ENCODE results near the gene XIST.
"Not testable (repeated sequence)": the region's sequence is repeated elsewhere in the genome, so short reads cannot be mapped to it uniquely, and the experiment has no call there.

The XIST gene

GRCh38 chrX:73839152-73839551, 13.4 kb downstream of the XIST start:
- no peak for DNase-seq (ENCODE audit: low read depth in 2 of 2)

GRCh38 chrX:73838123-73838522, 14.4 kb downstream of the XIST start:
- DNase-seq (ENCODE audit: low read depth in 2 of 2): no peak

- no peak for DNase-seq (ENCODE audit: low read depth in 2 of 2)
Observed at GRCh38 chrX:73836956-73837477, 15.5 kb downstream of the XIST start.

- no peak for DNase-seq (ENCODE audit: low read depth in 2 of 2)
Observed at GRCh38 chrX:73834219-73834618, 18.3 kb downstream of the XIST start.

GRCh38 chrX:73832319-73832718, 20.2 kb downstream of the XIST start:
- DNase-seq (ENCODE audit: low read depth in 2 of 2): no peak

- no peak for DNase-seq (ENCODE audit: low read depth in 2 of 2)
Observed at GRCh38 chrX:73831500-73831899, 21.0 kb downstream of the XIST start.

- no peak for DNase-seq (ENCODE audit: low read depth in 2 of 2)
Observed at GRCh38 chrX:73830489-73831414, 21.8 kb downstream of the XIST start.

- no peak for DNase-seq (ENCODE audit: low read depth in 2 of 2)
Observed at GRCh38 chrX:73829890-73830466, 22.5 kb downstream of the XIST start.

GRCh38 chrX:73828080-73828720, 24.3 kb downstream of the XIST start:
- DNase-seq (ENCODE audit: low read depth in 2 of 2): no peak

GRCh38 chrX:73827406-73827805, 25.1 kb downstream of the XIST start:
- DNase-seq (ENCODE audit: low read depth in 2 of 2): no peak

- no peak for DNase-seq (ENCODE audit: low read depth in 2 of 2)
Observed at GRCh38 chrX:73826996-73827395, 25.5 kb downstream of the XIST start.

- DNase-seq (ENCODE audit: low read depth in 2 of 2): no peak
Observed at GRCh38 chrX:73825569-73825968, 26.9 kb downstream of the XIST start.

GRCh38 chrX:73823473-73824004, 29.0 kb downstream of the XIST start:
- DNase-seq (ENCODE audit: low read depth in 2 of 2): no peak

- DNase-seq (ENCODE audit: low read depth in 2 of 2): no peak
Observed at GRCh38 chrX:73822775-73823174, 29.7 kb downstream of the XIST start.

- DNase-seq (ENCODE audit: low read depth in 2 of 2): no peak
Observed at GRCh38 chrX:73821921-73822559, 30.5 kb downstream of the XIST start.

- DNase-seq (ENCODE audit: low read depth in 2 of 2): not testable (repeated sequence)
Observed at GRCh38 chrX:73819864-73820558, 32.5 kb downstream of the XIST start.

- DNase-seq (ENCODE audit: low read depth in 2 of 2): no peak
Observed at GRCh38 chrX:73818200-73819116, 34.1 kb downstream of the XIST start.

GRCh38 chrX:73817393-73818199, 34.9 kb downstream of the XIST start:
- no peak for DNase-seq (ENCODE audit: low read depth in 2 of 2)

GRCh38 chrX:73812256-73812655, 40.3 kb downstream of the XIST start:
- DNase-seq (ENCODE audit: low read depth in 2 of 2): no peak
